ENCODE results near the gene INPP5A.

DNA sequence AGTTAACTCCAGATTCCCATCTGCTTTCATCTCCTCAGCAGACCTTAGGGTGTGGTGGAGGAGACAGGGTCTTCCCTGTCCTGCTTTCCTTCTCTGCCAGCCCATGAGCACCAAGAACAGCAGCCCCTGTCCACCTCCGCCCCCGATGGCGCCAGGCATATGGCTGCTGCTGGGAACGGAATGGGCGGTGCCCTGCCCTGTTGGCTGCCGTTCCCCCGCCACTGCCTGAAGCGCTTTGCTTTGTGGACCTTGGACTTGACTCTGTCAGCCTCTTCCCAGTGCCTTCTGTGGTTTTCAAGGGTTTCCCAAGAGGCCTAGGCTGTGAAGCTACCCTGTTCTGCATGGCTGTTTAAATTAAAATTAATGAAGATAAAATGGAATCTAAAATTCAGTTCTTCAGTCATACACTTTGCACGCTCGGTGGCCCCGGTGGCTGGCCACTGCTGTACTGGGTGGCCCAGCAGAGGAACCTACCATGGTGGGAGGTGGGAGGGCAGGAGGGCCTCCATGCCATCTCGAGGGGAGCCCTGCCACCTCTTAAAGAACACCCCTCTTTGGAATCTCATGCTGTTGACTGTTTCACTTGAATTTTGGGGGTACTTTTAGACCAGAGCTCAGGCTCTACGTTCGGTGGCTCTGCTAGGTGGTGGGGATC lies 169.7 kb downstream of the INPP5A start:
- no peak for TF ChIP-seq POLR2AphosphoS5 (IDR thresholded peaks at IDR 0.05; ENCODE audit: low read depth, low read length)
- TF ChIP-seq POLR2A (IDR thresholded peaks at IDR 0.05; ENCODE audit: low read depth, low read length), result no peak
- TF ChIP-seq PAX5 (IDR thresholded peaks at IDR 0.05; ENCODE audit: insufficient read depth, low read length, severe bottlenecking), result no peak
- no peak for TF ChIP-seq TAF1 (IDR thresholded peaks at IDR 0.05; ENCODE audit: low read depth, low read length)
- no peak for TF ChIP-seq POU2F2 (IDR thresholded peaks at IDR 0.05; ENCODE audit: low read depth, low read length)
- TF ChIP-seq SPI1 (IDR thresholded peaks at IDR 0.05; ENCODE audit: low read depth, low read length), result no peak
